H9 (cell line): Measurements from ENCODE around the gene HPS4. TPM values are rescaled to one million over a fixed set of nuclear protein-coding genes. Genes with fewer than 3 reads are reported as not detected.

Experiments
- DNase-seq: peaks from one replicate; pipeline ENCODE4 v3.0.0-alpha.2; 2017
- H2AFZ ChIP-seq: one replicate; pipeline ENCODE4 v1.6.1; 2013; ENCODE audit warnings: mild to moderate bottlenecking, low read length, control low read depth, moderate library complexity
- H2AK5ac ChIP-seq: 2 replicates; pipeline ENCODE4 v1.6.1; 2013; ENCODE audit warnings: low read length, control low read depth, mixed read lengths; ENCODE audit not compliant: insufficient read length
- H2BK120ac ChIP-seq: one replicate; pipeline ENCODE4 v1.6.1; 2013; ENCODE audit warnings: low read depth, mild to moderate bottlenecking, low read length, control low read depth, inconsistent platforms; ENCODE audit not compliant: poor library complexity, severe bottlenecking
- H2BK12ac ChIP-seq: 2 replicates; pipeline ENCODE4 v1.6.1; 2013; ENCODE audit warnings: low read length, control low read depth, mixed read lengths, low read depth; ENCODE audit not compliant: insufficient read length
- H2BK15ac ChIP-seq: 2 replicates; pipeline ENCODE4 v1.6.1; 2013; ENCODE audit warnings: low read depth, low read length, control low read depth
- H2BK20ac ChIP-seq: one replicate; pipeline ENCODE4 v1.6.1; 2013; ENCODE audit warnings: low read depth, mild to moderate bottlenecking, low read length, control low read depth, inconsistent platforms; ENCODE audit not compliant: poor library complexity, severe bottlenecking
- H2BK5ac ChIP-seq: 2 replicates; pipeline ENCODE4 v1.6.1; 2013; ENCODE audit warnings: low read length, control low read depth, mixed read lengths; ENCODE audit not compliant: insufficient read length
- H3K14ac ChIP-seq: 2 replicates; pipeline ENCODE4 v1.6.1; 2013; ENCODE audit warnings: low read length, control low read depth; ENCODE audit not compliant: insufficient read depth
- H3K18ac ChIP-seq: 2 replicates; pipeline ENCODE4 v1.6.1; 2013; ENCODE audit warnings: low read depth, mild to moderate bottlenecking, mixed read lengths, low read length, control low read depth; ENCODE audit not compliant: insufficient read length
- H3K23ac ChIP-seq: 2 replicates; pipeline ENCODE4 v1.6.1; 2013; ENCODE audit warnings: low read length, control low read depth, mixed read lengths, low read depth; ENCODE audit not compliant: insufficient read length
- H3K23me2 ChIP-seq: 2 replicates; pipeline ENCODE4 v1.6.1; 2013; ENCODE audit warnings: low read depth, mild to moderate bottlenecking, mixed read lengths, low read length, control low read depth; ENCODE audit not compliant: insufficient read length, poor library complexity, severe bottlenecking
- H3K27ac ChIP-seq: 2 replicates; pipeline ENCODE4 v1.5.1; 2013; ENCODE audit warnings: low read length, control low read depth, mixed read lengths, low read depth; ENCODE audit not compliant: insufficient read length
- H3K27me3 ChIP-seq: 2 replicates; pipeline ENCODE4 v1.6.1; 2013; ENCODE audit warnings: low read length, control low read depth, inconsistent platforms; ENCODE audit not compliant: insufficient read depth
- H3K4ac ChIP-seq: 2 replicates; pipeline ENCODE4 v1.6.1; 2013; ENCODE audit warnings: low read depth, mild to moderate bottlenecking, control low read depth, inconsistent platforms, low read length, moderate library complexity
- H3K4me1 ChIP-seq: 2 replicates; pipeline ENCODE4 v1.6.1; 2013; ENCODE audit warnings: low read length, control low read depth, inconsistent platforms; ENCODE audit not compliant: insufficient read depth
- H3K4me2 ChIP-seq: 2 replicates; pipeline ENCODE4 v1.6.1; 2013; ENCODE audit warnings: low read length, control low read depth, mixed read lengths; ENCODE audit not compliant: insufficient read length, insufficient read depth
- H3K56ac ChIP-seq: 2 replicates; pipeline ENCODE4 v1.6.1; 2013; ENCODE audit warnings: low read depth, mild to moderate bottlenecking, mixed read lengths, low read length, control low read depth; ENCODE audit not compliant: insufficient read length
- H3K79me1 ChIP-seq: 2 replicates; pipeline ENCODE4 v1.6.1; 2013; ENCODE audit warnings: low read depth, mild to moderate bottlenecking, moderate library complexity, low read length, control low read depth, inconsistent platforms; ENCODE audit not compliant: insufficient read depth, poor library complexity, severe bottlenecking
- H3K79me2 ChIP-seq: 2 replicates; pipeline ENCODE4 v1.6.1; 2013; ENCODE audit warnings: low read length, control low read depth, inconsistent platforms; ENCODE audit not compliant: insufficient read depth
- H3K9ac ChIP-seq: 2 replicates; pipeline ENCODE4 v1.6.1; 2013; ENCODE audit warnings: low read length, control low read depth, mixed read lengths; ENCODE audit not compliant: insufficient read length; ENCODE audit errors: extremely low read depth
- H3K9me3 ChIP-seq: one replicate; pipeline ENCODE4 v1.6.1; 2013; ENCODE audit warnings: low read depth, low read length, inconsistent platforms; ENCODE audit not compliant: control insufficient read depth
- H3T11ph ChIP-seq: one replicate; pipeline ENCODE4 v1.6.1; 2013; ENCODE audit warnings: mild to moderate bottlenecking, low read length, control low read depth, inconsistent platforms
- H4K20me1 ChIP-seq: one replicate; pipeline ENCODE4 v1.6.1; 2013; ENCODE audit not compliant: control insufficient read depth, insufficient read length, insufficient read depth
- H4K5ac ChIP-seq: 2 replicates; pipeline ENCODE4 v1.6.1; 2013; ENCODE audit warnings: low read depth, mild to moderate bottlenecking, mixed read lengths, low read length, control low read depth; ENCODE audit not compliant: insufficient read length
- H4K8ac ChIP-seq: replicated peaks from 2 replicates; pipeline ENCODE4 v1.6.1; 2013; ENCODE audit warnings: low read length, control low read depth, mixed read lengths, low read depth; ENCODE audit not compliant: insufficient read length
- H4K91ac ChIP-seq: 2 replicates; pipeline ENCODE4 v1.6.1; 2013; ENCODE audit warnings: low read depth, mild to moderate bottlenecking, moderate library complexity, mixed read lengths, low read length, control low read depth; ENCODE audit not compliant: insufficient read length
- H3K27ac Mint-ChIP-seq, 3 experiments: 2 replicates in 2 of 3; 3 replicates in 1 of 3; pipeline ENCODE4 v1.8.0; 2020 to 2021; ENCODE audit warnings: mixed read lengths in 3 of 3, mild to moderate bottlenecking in 1 of 3, moderate library complexity in 1 of 3
- H3K27me3 Mint-ChIP-seq: 2 replicates; pipeline ENCODE4 v1.8.0; 2021; ENCODE audit warnings: low read depth, mild to moderate bottlenecking, moderate library complexity, mixed read lengths
- H3K36me3 Mint-ChIP-seq, 3 experiments: 2 replicates in 2 of 3; 3 replicates in 1 of 3; pipeline ENCODE4 v1.8.0; 2020 to 2021; ENCODE audit warnings: low read depth in 3 of 3, mixed read lengths in 3 of 3; ENCODE audit not compliant: insufficient read depth in 1 of 3
- H3K4me1 Mint-ChIP-seq, 2 experiments: 2 replicates each; pipeline ENCODE4 v1.8.0; 2020; ENCODE audit warnings: mixed read lengths in 2 of 2
- H3K4me3 Mint-ChIP-seq, 2 experiments: 2 replicates in 1 of 2; 3 replicates in 1 of 2; pipeline ENCODE4 v1.8.0; 2020 to 2021; ENCODE audit warnings: mild to moderate bottlenecking in 2 of 2, mixed read lengths in 2 of 2, moderate library complexity in 1 of 2
- H3K9me3 Mint-ChIP-seq, 2 experiments: 2 replicates in 1 of 2; 3 replicates in 1 of 2; pipeline ENCODE4 v1.8.0; 2020; ENCODE audit warnings: mild to moderate bottlenecking in 2 of 2, mixed read lengths in 2 of 2, moderate library complexity in 1 of 2
- WGBS: extraction: QIAGEN DNeasy Blood & Tissue Kit; methylation state at CpG from one replicate; pipeline ENCODE4 v1.1.7; 2013; ENCODE audit warnings: missing lambda C conversion rate, low lambda C conversion rate, mixed read lengths; ENCODE audit not compliant: insufficient read length; ENCODE audit errors: extremely low coverage; 5-methylcytosine and 5-hydroxymethylcytosine counted together
- total RNA-seq: library from RNA; stranded (reverse); gene quantifications from 2 replicates; pipeline ENCODE4 v1.2.1, GENCODE V29; 2021
- TF ChIP-seq, protein P1 (sequence below): fragments of 200-600 bp; sonication (generic); conservative IDR thresholded peaks from 3 replicates; pipeline ENCODE4 v1.8.0; 2021; ENCODE audit warnings: antibody characterized with exemption, mild to moderate bottlenecking

The HPS4 gene
- total RNA-seq, 1 experiment from 2014 or later, result 26.2 TPM

DNA sequence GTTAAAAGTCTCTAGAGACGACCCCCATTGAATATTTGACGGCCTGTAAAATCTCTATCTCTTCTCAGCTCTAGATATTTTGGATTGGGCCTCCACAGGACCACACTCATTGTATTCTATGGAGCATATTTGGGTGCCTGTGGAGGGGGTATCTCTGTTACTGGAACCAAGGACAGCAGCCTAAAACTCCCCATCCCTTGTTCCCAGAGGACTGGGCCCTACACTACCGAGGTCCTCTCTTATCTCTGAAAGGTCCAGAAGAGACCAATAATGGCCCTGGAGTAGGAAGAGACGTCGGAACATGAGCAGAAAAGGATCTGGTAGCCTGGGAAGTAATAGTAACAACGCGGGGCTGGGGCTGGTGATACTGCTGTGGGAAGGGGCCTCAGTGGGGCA, 542 bp downstream of the HPS4 start:
- H4K20me1 ChIP-seq, result no peaks in the 10 kb centered on the region
- H3K23me2 ChIP-seq, result no peaks in the 10 kb centered on the region
- no peaks in the 10 kb centered on the region for H3K27me3 ChIP-seq
- H3K4me2 ChIP-seq, result peak overlapping the region; percentile 94
- H3K4me1 ChIP-seq, result no peaks in the 10 kb centered on the region; the same call in 1 of the 2 replicates
- H2BK20ac ChIP-seq, result no peak overlapping the region
- H3K9me3 ChIP-seq, result no peaks in the 10 kb centered on the region
- H3K79me2 ChIP-seq, result peaks cover 3% of the 10 kb centered on the region; the same call in 1 of the 2 replicates
- peaks cover 43 to 44% of the 10 kb centered on the region in 2 experiments for H3K4me1 Mint-ChIP-seq
- no peak overlapping the region for H3T11ph ChIP-seq
- no peak overlapping the region for H4K5ac ChIP-seq
- no peaks in the 10 kb centered on the region; a peak in 1 of 5 replicates for H3K9me3 Mint-ChIP-seq
- H3K18ac ChIP-seq, result peak overlapping the region; percentile 52
- no peak overlapping the region for H2BK120ac ChIP-seq
- no peak overlapping the region for H2AFZ ChIP-seq
- no peak overlapping the region for H4K91ac ChIP-seq
- H2BK5ac ChIP-seq, result no peak overlapping the region
- peak overlapping the region; percentile 86 for H3K14ac ChIP-seq
- no peak overlapping the region for H2AK5ac ChIP-seq
- DNase-seq, result no peak
- peak overlapping the region; percentile 87 for H3K9ac ChIP-seq
- no peak overlapping the region for H3K4ac ChIP-seq
- H3K27me3 Mint-ChIP-seq, result no peaks in the 10 kb centered on the region
- H3K79me1 ChIP-seq, result peaks cover 10% of the 10 kb centered on the region
- WGBS, result no CpG with 5 or more reads among the region's 7 CpGs
- H4K8ac ChIP-seq, result no peak overlapping the region
- H3K36me3 Mint-ChIP-seq, result peaks cover 1 to 28% (median 24%) of the 10 kb centered on the region in 3 experiments; a peak in 6 of 7 replicates
- no peak overlapping the region for H2BK15ac ChIP-seq
- H3K27ac ChIP-seq, result no peak overlapping the region
- peak overlapping the region; percentile 96 to 98 for H3K4me3 Mint-ChIP-seq
- H3K27ac Mint-ChIP-seq, result peak overlapping the region; percentile 99 to 100 (median 100)
- no peak overlapping the region for H3K56ac ChIP-seq
- TF ChIP-seq, protein P1, sequence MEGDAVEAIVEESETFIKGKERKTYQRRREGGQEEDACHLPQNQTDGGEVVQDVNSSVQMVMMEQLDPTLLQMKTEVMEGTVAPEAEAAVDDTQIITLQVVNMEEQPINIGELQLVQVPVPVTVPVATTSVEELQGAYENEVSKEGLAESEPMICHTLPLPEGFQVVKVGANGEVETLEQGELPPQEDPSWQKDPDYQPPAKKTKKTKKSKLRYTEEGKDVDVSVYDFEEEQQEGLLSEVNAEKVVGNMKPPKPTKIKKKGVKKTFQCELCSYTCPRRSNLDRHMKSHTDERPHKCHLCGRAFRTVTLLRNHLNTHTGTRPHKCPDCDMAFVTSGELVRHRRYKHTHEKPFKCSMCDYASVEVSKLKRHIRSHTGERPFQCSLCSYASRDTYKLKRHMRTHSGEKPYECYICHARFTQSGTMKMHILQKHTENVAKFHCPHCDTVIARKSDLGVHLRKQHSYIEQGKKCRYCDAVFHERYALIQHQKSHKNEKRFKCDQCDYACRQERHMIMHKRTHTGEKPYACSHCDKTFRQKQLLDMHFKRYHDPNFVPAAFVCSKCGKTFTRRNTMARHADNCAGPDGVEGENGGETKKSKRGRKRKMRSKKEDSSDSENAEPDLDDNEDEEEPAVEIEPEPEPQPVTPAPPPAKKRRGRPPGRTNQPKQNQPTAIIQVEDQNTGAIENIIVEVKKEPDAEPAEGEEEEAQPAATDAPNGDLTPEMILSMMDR, result no peak
- no peak overlapping the region for H2BK12ac ChIP-seq
- no peak overlapping the region for H3K23ac ChIP-seq
